GM12875 (cell line): ENCODE data around the gene GGNBP2.

ENCODE experiments used
- H3K4me3 ChIP-seq: one replicate; pipeline ENCODE4 v1.5.1; 2011; ENCODE audit warnings: low read depth, low read length, control low read depth
- TF ChIP-seq, protein P1 (sequence below): IDR thresholded peaks from 2 replicates; pipeline ENCODE4 v1.5.1; 2011; ENCODE audit warnings: low read depth, mild to moderate bottlenecking, control low read depth, inconsistent platforms, low read length, moderate library complexity, borderline replicate concordance; ENCODE audit not compliant: insufficient read depth

GGNBP2 gene

DNA sequence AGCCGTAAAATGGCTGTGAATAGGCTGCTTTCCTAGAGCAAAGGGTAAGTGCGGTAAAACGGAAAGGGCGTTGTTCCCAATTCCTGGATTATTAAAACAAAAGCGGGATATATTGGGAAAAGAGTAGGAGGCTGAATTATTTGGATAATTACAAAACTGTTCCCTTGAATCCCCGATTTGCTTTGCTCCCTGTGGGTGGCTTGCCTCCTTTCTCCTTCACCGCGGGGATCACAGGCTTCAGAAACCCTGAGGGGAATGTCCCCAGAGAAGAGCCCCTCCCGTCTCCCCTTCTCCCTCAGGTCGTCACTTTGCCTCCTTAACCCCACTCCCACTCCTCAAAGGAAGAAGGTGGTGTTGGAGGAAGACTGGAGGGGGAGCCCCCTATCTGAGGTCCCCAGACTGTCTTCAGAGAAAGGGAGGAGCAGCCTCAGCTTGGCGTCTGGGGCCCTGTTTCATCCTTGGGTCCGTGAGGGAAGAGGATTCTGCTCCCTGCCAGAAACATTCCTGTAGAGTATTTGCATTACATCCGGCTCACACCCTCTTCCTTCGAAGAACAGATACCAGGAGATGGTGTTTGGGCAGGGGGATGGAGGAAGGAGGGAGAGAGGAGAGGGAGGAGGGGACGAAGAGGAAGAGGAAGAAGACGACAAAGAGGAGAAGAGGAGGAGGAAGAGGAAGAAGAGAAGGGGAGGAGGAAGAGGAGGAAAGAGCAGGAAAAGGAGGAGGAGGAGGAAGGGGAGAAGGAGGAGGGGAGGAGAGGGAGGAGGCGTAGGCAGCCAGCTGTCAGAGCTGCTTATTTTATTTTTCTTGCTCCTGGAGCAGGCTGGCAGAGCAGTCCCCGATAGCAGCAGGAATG, 88.4 kb downstream of the GGNBP2 start:
- TF ChIP-seq, protein P1, sequence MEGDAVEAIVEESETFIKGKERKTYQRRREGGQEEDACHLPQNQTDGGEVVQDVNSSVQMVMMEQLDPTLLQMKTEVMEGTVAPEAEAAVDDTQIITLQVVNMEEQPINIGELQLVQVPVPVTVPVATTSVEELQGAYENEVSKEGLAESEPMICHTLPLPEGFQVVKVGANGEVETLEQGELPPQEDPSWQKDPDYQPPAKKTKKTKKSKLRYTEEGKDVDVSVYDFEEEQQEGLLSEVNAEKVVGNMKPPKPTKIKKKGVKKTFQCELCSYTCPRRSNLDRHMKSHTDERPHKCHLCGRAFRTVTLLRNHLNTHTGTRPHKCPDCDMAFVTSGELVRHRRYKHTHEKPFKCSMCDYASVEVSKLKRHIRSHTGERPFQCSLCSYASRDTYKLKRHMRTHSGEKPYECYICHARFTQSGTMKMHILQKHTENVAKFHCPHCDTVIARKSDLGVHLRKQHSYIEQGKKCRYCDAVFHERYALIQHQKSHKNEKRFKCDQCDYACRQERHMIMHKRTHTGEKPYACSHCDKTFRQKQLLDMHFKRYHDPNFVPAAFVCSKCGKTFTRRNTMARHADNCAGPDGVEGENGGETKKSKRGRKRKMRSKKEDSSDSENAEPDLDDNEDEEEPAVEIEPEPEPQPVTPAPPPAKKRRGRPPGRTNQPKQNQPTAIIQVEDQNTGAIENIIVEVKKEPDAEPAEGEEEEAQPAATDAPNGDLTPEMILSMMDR, result no peak

More for the DNA sequence above, 88.4 kb downstream of the GGNBP2 start:
- no peak overlapping the region for H3K4me3 ChIP-seq
